ENCODE data around the gene SLC5A12. TPM values are rescaled to one million over a fixed set of nuclear protein-coding genes. Genes with fewer than 3 reads are reported as not detected.

Gene SLC5A12
- total and polyA plus RNA-seq, 2 of the 4 experiments (the other 2 are of a cell fraction), result not detected

Other genes with a start within 250 kb of the SLC5A12 start
- not detected in 2 replicates for gene MUC15, start 149.8 kb downstream of the SLC5A12 start, total RNA-seq (2012; rRNA removed)
- not detected in 2 replicates for gene MUC15, start 149.8 kb downstream of the SLC5A12 start, polyA plus RNA-seq (2012; rRNA removed)

Data from IMR-90 (cell line).